Measurements from ENCODE around the gene VTI1A.

Gene VTI1A

GRCh38 chr10:112546474-112546873, 99.5 kb downstream of the VTI1A start:
- no peak for DNase-seq (ENCODE audit: low spot score)

GRCh38 chr10:112548535-112549276, 101.7 kb downstream of the VTI1A start:
- no peak for DNase-seq (ENCODE audit: low spot score)

GRCh38 chr10:112552593-112553110, 105.6 kb downstream of the VTI1A start:
- DNase-seq (ENCODE audit: low spot score), result no peak

- no peak for DNase-seq (ENCODE audit: low spot score)
These were observed 106.3 kb downstream of the VTI1A start for GRCh38 chr10:112553315-112553714.

- DNase-seq (ENCODE audit: low spot score), result no peak
These were observed 107.2 kb downstream of the VTI1A start for GRCh38 chr10:112554263-112554662.

GRCh38 chr10:112557197-112557596, 110.2 kb downstream of the VTI1A start:
- DNase-seq (ENCODE audit: low spot score), result no peak

GRCh38 chr10:112558476-112559142, 111.6 kb downstream of the VTI1A start:
- DNase-seq (ENCODE audit: low spot score), result no peak

GRCh38 chr10:112559349-112559748, 112.3 kb downstream of the VTI1A start:
- DNase-seq (ENCODE audit: low spot score), result no peak

GRCh38 chr10:112562122-112562521, 115.1 kb downstream of the VTI1A start:
- DNase-seq (ENCODE audit: low spot score), result no peak

GRCh38 chr10:112562809-112563663, 116.0 kb downstream of the VTI1A start:
- DNase-seq (ENCODE audit: low spot score), result no peak

- no peak for DNase-seq (ENCODE audit: low spot score)
These were observed 117.3 kb downstream of the VTI1A start for GRCh38 chr10:112564337-112564736.

GRCh38 chr10:112565434-112566053, 118.5 kb downstream of the VTI1A start:
- peak; percentile 63 for DNase-seq (ENCODE audit: low spot score)

- no peak for DNase-seq (ENCODE audit: low spot score)
These were observed 123.6 kb downstream of the VTI1A start for GRCh38 chr10:112570585-112570984.

GRCh38 chr10:112579578-112579977, 132.6 kb downstream of the VTI1A start:
- no peak for DNase-seq (ENCODE audit: low spot score)

GRCh38 chr10:112580267-112580666, 133.3 kb downstream of the VTI1A start:
- DNase-seq (ENCODE audit: low spot score), result no peak

- no peak for DNase-seq (ENCODE audit: low spot score)
These were observed 134.9 kb downstream of the VTI1A start for GRCh38 chr10:112581921-112582320.

GRCh38 chr10:112583236-112583939, 136.4 kb downstream of the VTI1A start:
- no peak for DNase-seq (ENCODE audit: low spot score)

- DNase-seq (ENCODE audit: low spot score), result no peak
These were observed 137.3 kb downstream of the VTI1A start for GRCh38 chr10:112584276-112584675.

- DNase-seq (ENCODE audit: low spot score), result no peak
These were observed 138.1 kb downstream of the VTI1A start for GRCh38 chr10:112585126-112585525.

- no peak for DNase-seq (ENCODE audit: low spot score)
These were observed 138.9 kb downstream of the VTI1A start for GRCh38 chr10:112585960-112586359.

GRCh38 chr10:112587729-112588128, 140.7 kb downstream of the VTI1A start:
- DNase-seq (ENCODE audit: low spot score), result no peak
